Measurements from ENCODE around the gene PDE8A.

DNA sequence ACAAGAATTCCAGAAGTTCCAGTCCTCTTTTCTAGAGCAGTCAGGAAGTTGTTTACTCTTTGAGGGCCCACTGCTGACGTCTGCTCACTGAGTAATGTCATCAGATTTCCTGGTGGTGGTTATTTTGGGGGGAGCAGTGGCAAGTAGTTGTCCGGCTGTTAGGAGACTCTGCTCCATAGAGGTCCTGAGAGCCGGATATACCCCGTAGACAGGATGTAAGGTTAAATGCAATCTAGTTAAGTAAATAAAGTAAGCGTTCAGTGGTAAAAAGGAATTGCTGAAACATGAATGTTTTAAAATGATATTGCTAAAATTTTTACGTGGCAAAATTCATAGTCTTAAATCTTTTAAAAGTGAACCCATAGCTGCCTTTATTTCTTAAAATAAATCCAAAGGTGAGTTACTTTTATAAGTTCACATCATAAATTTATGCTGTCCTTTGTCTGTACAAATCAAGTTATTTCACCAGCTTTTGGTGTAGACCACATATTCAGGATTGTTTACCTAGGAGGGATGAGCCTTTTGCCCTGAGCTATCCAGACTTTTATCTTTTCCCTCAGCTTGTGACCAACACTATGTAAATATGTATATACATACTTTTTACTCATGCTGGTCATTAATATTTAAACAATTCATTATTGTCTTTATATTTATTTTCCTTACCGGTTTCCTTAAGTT, 65.8 kb downstream of the PDE8A start:
- TF ChIP-seq, protein P1, sequence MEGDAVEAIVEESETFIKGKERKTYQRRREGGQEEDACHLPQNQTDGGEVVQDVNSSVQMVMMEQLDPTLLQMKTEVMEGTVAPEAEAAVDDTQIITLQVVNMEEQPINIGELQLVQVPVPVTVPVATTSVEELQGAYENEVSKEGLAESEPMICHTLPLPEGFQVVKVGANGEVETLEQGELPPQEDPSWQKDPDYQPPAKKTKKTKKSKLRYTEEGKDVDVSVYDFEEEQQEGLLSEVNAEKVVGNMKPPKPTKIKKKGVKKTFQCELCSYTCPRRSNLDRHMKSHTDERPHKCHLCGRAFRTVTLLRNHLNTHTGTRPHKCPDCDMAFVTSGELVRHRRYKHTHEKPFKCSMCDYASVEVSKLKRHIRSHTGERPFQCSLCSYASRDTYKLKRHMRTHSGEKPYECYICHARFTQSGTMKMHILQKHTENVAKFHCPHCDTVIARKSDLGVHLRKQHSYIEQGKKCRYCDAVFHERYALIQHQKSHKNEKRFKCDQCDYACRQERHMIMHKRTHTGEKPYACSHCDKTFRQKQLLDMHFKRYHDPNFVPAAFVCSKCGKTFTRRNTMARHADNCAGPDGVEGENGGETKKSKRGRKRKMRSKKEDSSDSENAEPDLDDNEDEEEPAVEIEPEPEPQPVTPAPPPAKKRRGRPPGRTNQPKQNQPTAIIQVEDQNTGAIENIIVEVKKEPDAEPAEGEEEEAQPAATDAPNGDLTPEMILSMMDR (IDR thresholded peaks at IDR 0.05) = no peak
- TF ChIP-seq EZH2 (IDR thresholded peaks at IDR 0.05) = no peak

All from neural progenitor cell (in vitro differentiated cells).